Lower leg skin (tissue), 4 donors: ENCODE data around the gene PTH2. TPM values are rescaled to one million over a fixed set of nuclear protein-coding genes. Genes with fewer than 3 reads are reported as not detected.

Experiments
- DNase-seq, 2 donors: peaks; one replicate each; pipeline ENCODE4 v3.0.0-alpha.2; 2019; ENCODE audit warnings: low spot score in 2 of 2
- H3K4me3 ChIP-seq: fragments of 200-600 bp; sonication (generic); 2 replicates; pipeline ENCODE4 v1.5.1; 2017; ENCODE audit warnings: mild to moderate bottlenecking, low read depth; ENCODE audit not compliant: poor library complexity, severe bottlenecking
- CTCF ChIP-seq, 3 donors: fragments of 450-650 bp; IDR thresholded peaks; one replicate each; pipeline ENCODE4 v1.5.1; 2016; ENCODE audit warnings: antibody characterized with exemption in 3 of 3, mild to moderate bottlenecking in 3 of 3, moderate library complexity in 2 of 3
- POLR2A ChIP-seq, 2 donors: fragments of 450-650 bp; IDR thresholded peaks; one replicate each; pipeline ENCODE4 v1.6.1; 2016 to 2017; ENCODE audit warnings: antibody characterized with exemption in 2 of 2, mild to moderate bottlenecking in 1 of 2, moderate library complexity in 1 of 2
- WGBS, 2 donors: methylation state at CpG; one replicate each; pipeline ENCODE4 v1.1.5; 2018; 5-methylcytosine and 5-hydroxymethylcytosine counted together
- intact Hi-C: fragments of 100-400 bp; cut with DNase I; formaldehyde crosslinking; loops from one replicate; pipeline ENCODE4 v1.15.0; 2023; ENCODE audit warnings: low total_unique reads
- total RNA-seq, 4 donors: library from RNA; depleted of rRNA; stranded (reverse); fragments of >200 nt; gene quantifications; one replicate each; pipeline ENCODE4 v1.1.0, GENCODE V29; 2016

The PTH2 gene
- total RNA-seq, 4 donors from 2014 or later: not detected

- 71 to 83% methylated on average over 2 of the region's 2 CpGs for WGBS, 2 donors
- no peak overlapping the region for H3K4me3 ChIP-seq
- no peak for DNase-seq
- intact Hi-C loops: no loop called here
- TF ChIP-seq POLR2A (IDR thresholded peaks at IDR 0.05) (no peak), CTCF (IDR thresholded peaks at IDR 0.05) (no peak)
These were observed 7.4 kb downstream of the PTH2 start for GRCh38 chr19:49415810-49416200.

- DNase-seq: no peak
- H3K4me3 ChIP-seq: no peak overlapping the region
- TF ChIP-seq POLR2A (IDR thresholded peaks at IDR 0.05) (no peak), CTCF (IDR thresholded peaks at IDR 0.05) (no peak)
- WGBS, 2 donors: 73 to 82% methylated on average over 5 to 15 of the region's 15 CpGs
- intact Hi-C loops: no loop called here
These were observed 8.0 kb downstream of the PTH2 start for GRCh38 chr19:49415102-49415809.

- intact Hi-C loops: no loop called here
- no peak overlapping the region for H3K4me3 ChIP-seq
- TF ChIP-seq POLR2A (IDR thresholded peaks at IDR 0.05) (no peak), CTCF (IDR thresholded peaks at IDR 0.05) (no peak)
- DNase-seq: no peak
- WGBS, 2 donors: 86 to 92% methylated on average over 3 of the region's 3 CpGs
These were observed 9.0 kb downstream of the PTH2 start for GRCh38 chr19:49414256-49414655.

GRCh38 chr19:49413348-49413747 is 9.9 kb downstream of the PTH2 start:
- H3K4me3 ChIP-seq: no peak overlapping the region
- TF ChIP-seq POLR2A (IDR thresholded peaks at IDR 0.05) (no peak), CTCF (IDR thresholded peaks at IDR 0.05) (no peak)
- DNase-seq: no peak
- WGBS, 2 donors: 72 to 75% methylated on average over 6 to 9 of the region's 9 CpGs
- intact Hi-C loops: no loop called here

- WGBS, 2 donors: 71 to 74% methylated on average over 3 of the region's 3 CpGs
- intact Hi-C loops: no loop called here
- no peak overlapping the region for H3K4me3 ChIP-seq
- TF ChIP-seq CTCF (IDR thresholded peaks at IDR 0.05) (no peak), POLR2A (IDR thresholded peaks at IDR 0.05) (no peak)
- no peak for DNase-seq
These were observed 11.4 kb downstream of the PTH2 start for GRCh38 chr19:49411681-49412326.
